Liver (tissue), 9 donors: Measurements from ENCODE around the gene CCL22. TPM values are rescaled to one million over a fixed set of nuclear protein-coding genes. Genes with fewer than 3 reads are reported as not detected.

Source experiments
- DNase-seq: peaks from one replicate; pipeline ENCODE4 v3.0.0-alpha.2; 2017; ENCODE audit warnings: low spot score
- H3K27ac ChIP-seq, 2 donors: one replicate each; pipeline ENCODE4 v1.7.0; 2013; ENCODE audit warnings: inconsistent platforms in 2 of 2, low read length in 2 of 2, control low read depth in 1 of 2, low read depth in 1 of 2, mild to moderate bottlenecking in 1 of 2
- H3K27me3 ChIP-seq, 4 donors: one replicate each; pipeline versions ENCODE4 v1.6.1 to v1.7.0; 2013; ENCODE audit warnings: low read length in 3 of 4, inconsistent platforms in 1 of 4, mild to moderate bottlenecking in 1 of 4, moderate library complexity in 1 of 4; ENCODE audit not compliant: control insufficient read depth in 4 of 4, insufficient read depth in 4 of 4
- H3K36me3 ChIP-seq, 4 donors: one replicate each; pipeline versions ENCODE4 v1.6.1 to v1.7.0; 2013; ENCODE audit warnings: low read length in 3 of 4, mild to moderate bottlenecking in 3 of 4, low read depth in 1 of 4, moderate library complexity in 1 of 4; ENCODE audit not compliant: control insufficient read depth in 4 of 4, insufficient read depth in 3 of 4
- H3K4me1 ChIP-seq, 4 donors: one replicate each; pipeline versions ENCODE4 v1.6.1 to v1.7.0; 2013; ENCODE audit warnings: low read length in 3 of 4, mild to moderate bottlenecking in 3 of 4, moderate library complexity in 1 of 4; ENCODE audit not compliant: control insufficient read depth in 4 of 4, insufficient read depth in 4 of 4
- H3K4me3 ChIP-seq, 3 donors: one replicate each; pipeline versions ENCODE4 v1.6.1 to v1.7.0; 2013; ENCODE audit warnings: low read length in 3 of 3, control low read depth in 1 of 3, low read depth in 1 of 3, mild to moderate bottlenecking in 1 of 3
- H3K9ac ChIP-seq, 2 donors: one replicate each; pipeline ENCODE4 v1.7.0; 2013; ENCODE audit warnings: low read length in 2 of 2, mild to moderate bottlenecking in 2 of 2, moderate library complexity in 2 of 2, control low read depth in 1 of 2, low read depth in 1 of 2
- H3K9me3 ChIP-seq, 4 donors: one replicate each; pipeline versions ENCODE4 v1.6.1 to v1.7.0; 2013; ENCODE audit warnings: low read length in 3 of 4; ENCODE audit not compliant: control insufficient read depth in 4 of 4
- EGR1 ChIP-seq, 2 donors: IDR thresholded peaks; 2 replicates each; pipeline ENCODE4 v1.6.1; 2016 to 2018; ENCODE audit warnings: antibody characterized with exemption in 2 of 2, low read depth in 2 of 2
- FOXA1 ChIP-seq: IDR thresholded peaks from 2 replicates; pipeline ENCODE4 v1.6.1; 2016; ENCODE audit warnings: antibody characterized with exemption
- FOXA2 ChIP-seq: IDR thresholded peaks from 2 replicates; pipeline ENCODE4 v1.6.1; 2016; ENCODE audit warnings: antibody characterized with exemption
- GABPA ChIP-seq, 2 donors: IDR thresholded peaks in 1 of 2; conservative IDR thresholded peaks in 1 of 2; 2 replicates each; pipeline ENCODE4 v1.6.1; 2016; ENCODE audit warnings: antibody characterized with exemption in 2 of 2, mild to moderate bottlenecking in 1 of 2, moderate library complexity in 1 of 2
- HNF4A ChIP-seq, 2 donors: conservative IDR thresholded peaks; 2 replicates each; pipeline ENCODE4 v1.6.1; 2016; ENCODE audit warnings: antibody characterized with exemption in 2 of 2, mild to moderate bottlenecking in 2 of 2
- HNF4G ChIP-seq: IDR thresholded peaks from 2 replicates; pipeline ENCODE4 v1.6.1; 2016; ENCODE audit warnings: antibody characterized with exemption
- MAX ChIP-seq: IDR thresholded peaks from 2 replicates; pipeline ENCODE4 v1.6.1; 2016; ENCODE audit warnings: antibody characterized with exemption
- NR2F2 ChIP-seq: IDR thresholded peaks from 2 replicates; pipeline ENCODE4 v1.6.1; 2016; ENCODE audit warnings: antibody characterized with exemption
- RXRA ChIP-seq, 2 donors: IDR thresholded peaks; 2 replicates each; pipeline ENCODE4 v1.6.1; 2017 to 2018; ENCODE audit warnings: antibody characterized with exemption in 2 of 2, mild to moderate bottlenecking in 1 of 2
- SP1 ChIP-seq: IDR thresholded peaks from 2 replicates; pipeline ENCODE4 v1.6.1; 2018; ENCODE audit warnings: antibody characterized with exemption, mild to moderate bottlenecking
- TAF1 ChIP-seq: conservative IDR thresholded peaks from 2 replicates; pipeline ENCODE4 v1.6.1; 2016; ENCODE audit warnings: antibody characterized with exemption, mild to moderate bottlenecking
- WGBS: extraction: QIAGEN DNeasy Blood & Tissue Kit; methylation state at CpG from one replicate; pipeline ENCODE4 v1.1.7; 2013; 5-methylcytosine and 5-hydroxymethylcytosine counted together
- polyA plus RNA-seq, 2 donors: library from polyadenylated mRNA; stranded (reverse) in 1 of 2; unstranded in 1 of 2; fragments of 200-250 nt in 1 of 2; fragments of >200 nt in 1 of 2; fragmentation: Nextera tagmentation in 1 of 2; extraction: Ambion mirVana in 1 of 2; gene quantifications; one replicate each; pipeline versions ENCODE4 v1.2.1 to v1.2.3, GENCODE V29; 2013 to 2015
- total RNA-seq, 2 donors: library from RNA; depleted of rRNA; stranded (reverse); fragments of >200 nt; gene quantifications; one replicate each; pipeline ENCODE4 v1.2.3, GENCODE V29; 2014
- TF ChIP-seq, protein P1 (sequence below): fragments of 150-350 bp; IDR thresholded peaks from 2 replicates; pipeline ENCODE4 v1.5.1; 2017; ENCODE audit warnings: improper control_type of control experiment, low read depth, low read length; ENCODE audit not compliant: missing input control
- TF ChIP-seq, protein P2 (sequence below): IDR thresholded peaks from 2 replicates; pipeline ENCODE4 v1.6.1; 2016; ENCODE audit warnings: antibody characterized with exemption
- donor health status: healthy.
- donor health status: healthy.
- donor health status: healthy.
- donor health status: healthy.
- donor health status: healthy.

The CCL22 gene
- total and polyA plus RNA-seq, 4 donors = 0.02 to 0.09 TPM; not detected in 2

DNA sequence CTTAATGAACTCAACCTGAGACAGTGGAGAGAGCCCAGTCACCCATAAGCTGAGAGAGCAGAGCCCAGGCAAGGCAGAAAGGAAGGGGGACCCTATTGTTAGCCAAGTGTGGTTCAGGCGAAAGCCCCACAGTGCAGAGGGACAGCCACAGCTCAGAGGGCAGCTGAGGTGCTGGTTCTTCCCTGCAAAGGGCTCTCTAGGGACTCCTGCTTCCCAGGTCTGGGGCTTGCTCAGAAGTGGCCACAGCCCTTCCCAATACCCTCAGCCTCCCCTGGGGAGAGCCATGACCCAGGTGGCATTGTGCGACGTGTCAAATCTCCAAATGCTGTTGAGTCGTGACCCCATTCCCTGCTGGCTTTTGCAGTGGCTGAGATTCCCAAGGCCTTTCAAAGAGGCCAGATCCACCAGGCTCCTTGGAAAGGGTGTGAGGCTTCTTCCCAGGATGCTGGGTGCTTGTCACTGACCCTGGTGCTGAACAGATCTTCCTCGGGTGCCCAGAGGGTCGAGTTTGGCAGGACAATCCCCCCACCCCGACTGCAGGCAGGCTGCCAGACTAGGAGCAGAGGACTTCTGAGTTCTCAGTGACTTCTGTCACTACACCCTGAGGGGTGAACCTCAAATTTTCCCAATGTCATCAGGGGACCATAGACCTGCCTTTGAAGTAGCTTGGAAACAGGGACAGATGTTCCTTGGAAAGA lies 43.5 kb downstream of the CCL22 start:
- H3K4me3 ChIP-seq = no peak overlapping the region
- no peaks in the 10 kb centered on the region for H3K4me1 ChIP-seq
- DNase-seq = no peak
- H3K9ac ChIP-seq = no peak overlapping the region
- 62% methylated on average over 7 of the region's 7 CpGs for WGBS
- no peaks in the 10 kb centered on the region for H3K27me3 ChIP-seq
- no peaks in the 10 kb centered on the region for H3K9me3 ChIP-seq
- H3K36me3 ChIP-seq = no peaks in the 10 kb centered on the region
- TF ChIP-seq MAX = no peak
- TF ChIP-seq GABPA (IDR thresholded peaks at IDR 0.05 in 1 of 2, conservative IDR thresholded peaks at IDR 0.05 in 1 of 2) = no peak
- no peak for TF ChIP-seq SP1
- TF ChIP-seq, protein P1, sequence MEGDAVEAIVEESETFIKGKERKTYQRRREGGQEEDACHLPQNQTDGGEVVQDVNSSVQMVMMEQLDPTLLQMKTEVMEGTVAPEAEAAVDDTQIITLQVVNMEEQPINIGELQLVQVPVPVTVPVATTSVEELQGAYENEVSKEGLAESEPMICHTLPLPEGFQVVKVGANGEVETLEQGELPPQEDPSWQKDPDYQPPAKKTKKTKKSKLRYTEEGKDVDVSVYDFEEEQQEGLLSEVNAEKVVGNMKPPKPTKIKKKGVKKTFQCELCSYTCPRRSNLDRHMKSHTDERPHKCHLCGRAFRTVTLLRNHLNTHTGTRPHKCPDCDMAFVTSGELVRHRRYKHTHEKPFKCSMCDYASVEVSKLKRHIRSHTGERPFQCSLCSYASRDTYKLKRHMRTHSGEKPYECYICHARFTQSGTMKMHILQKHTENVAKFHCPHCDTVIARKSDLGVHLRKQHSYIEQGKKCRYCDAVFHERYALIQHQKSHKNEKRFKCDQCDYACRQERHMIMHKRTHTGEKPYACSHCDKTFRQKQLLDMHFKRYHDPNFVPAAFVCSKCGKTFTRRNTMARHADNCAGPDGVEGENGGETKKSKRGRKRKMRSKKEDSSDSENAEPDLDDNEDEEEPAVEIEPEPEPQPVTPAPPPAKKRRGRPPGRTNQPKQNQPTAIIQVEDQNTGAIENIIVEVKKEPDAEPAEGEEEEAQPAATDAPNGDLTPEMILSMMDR = no peak
- no peak for TF ChIP-seq FOXA1
- no peak for TF ChIP-seq EGR1 (IDR thresholded peaks at IDR 0.05; ENCODE audit: low read depth in 2 of 2)
- no peak for TF ChIP-seq NR2F2
- no peak for TF ChIP-seq FOXA2
- TF ChIP-seq HNF4A (conservative IDR thresholded peaks at IDR 0.05) = no peak
- TF ChIP-seq, protein P2, sequence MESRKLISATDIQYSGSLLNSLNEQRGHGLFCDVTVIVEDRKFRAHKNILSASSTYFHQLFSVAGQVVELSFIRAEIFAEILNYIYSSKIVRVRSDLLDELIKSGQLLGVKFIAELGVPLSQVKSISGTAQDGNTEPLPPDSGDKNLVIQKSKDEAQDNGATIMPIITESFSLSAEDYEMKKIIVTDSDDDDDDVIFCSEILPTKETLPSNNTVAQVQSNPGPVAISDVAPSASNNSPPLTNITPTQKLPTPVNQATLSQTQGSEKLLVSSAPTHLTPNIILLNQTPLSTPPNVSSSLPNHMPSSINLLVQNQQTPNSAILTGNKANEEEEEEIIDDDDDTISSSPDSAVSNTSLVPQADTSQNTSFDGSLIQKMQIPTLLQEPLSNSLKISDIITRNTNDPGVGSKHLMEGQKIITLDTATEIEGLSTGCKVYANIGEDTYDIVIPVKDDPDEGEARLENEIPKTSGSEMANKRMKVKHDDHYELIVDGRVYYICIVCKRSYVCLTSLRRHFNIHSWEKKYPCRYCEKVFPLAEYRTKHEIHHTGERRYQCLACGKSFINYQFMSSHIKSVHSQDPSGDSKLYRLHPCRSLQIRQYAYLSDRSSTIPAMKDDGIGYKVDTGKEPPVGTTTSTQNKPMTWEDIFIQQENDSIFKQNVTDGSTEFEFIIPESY = no peak
- no peak for TF ChIP-seq HNF4G
- TF ChIP-seq TAF1 = no peak
- TF ChIP-seq RXRA (IDR thresholded peaks at IDR 0.05) = no peak
- no peak overlapping the region for H3K27ac ChIP-seq

GRCh38 chr16:57403965-57404817 lies 45.6 kb downstream of the CCL22 start, which contains the start of gene CCL17:
Gene CCL17, plus strand, starts transcription at chr16:57404767. Its CDS starts 9,166 bp downstream, at chr16:57413933.
- H3K36me3 ChIP-seq = no peaks in the 10 kb centered on the region
- no peaks in the 10 kb centered on the region for H3K9me3 ChIP-seq
- no peak within 1 kb of the TSS for H3K27ac ChIP-seq
- H3K4me3 ChIP-seq = no peak within 1 kb of the TSS
- H3K4me1 ChIP-seq = no peaks in the 10 kb centered on the region
- no peaks in the 10 kb centered on the region for H3K27me3 ChIP-seq
- TF ChIP-seq, protein P1 = no peak
- no peak within 1 kb of the TSS for H3K9ac ChIP-seq
- DNase-seq = no peak
- WGBS = 87% methylated on average over 17 of the region's 17 CpGs
